GM21423 (cell line): ENCODE measurements around the gene ARL11.

ENCODE experiments used
- ATAC-seq: cut with Tn5 transposase; IDR thresholded peaks from one replicate; pipeline ENCODE4 v1.9.1; 2021; ENCODE audit warnings: mild to moderate bottlenecking, moderate library complexity; ENCODE audit not compliant: unreplicated experiment

The ARL11 gene

DNA sequence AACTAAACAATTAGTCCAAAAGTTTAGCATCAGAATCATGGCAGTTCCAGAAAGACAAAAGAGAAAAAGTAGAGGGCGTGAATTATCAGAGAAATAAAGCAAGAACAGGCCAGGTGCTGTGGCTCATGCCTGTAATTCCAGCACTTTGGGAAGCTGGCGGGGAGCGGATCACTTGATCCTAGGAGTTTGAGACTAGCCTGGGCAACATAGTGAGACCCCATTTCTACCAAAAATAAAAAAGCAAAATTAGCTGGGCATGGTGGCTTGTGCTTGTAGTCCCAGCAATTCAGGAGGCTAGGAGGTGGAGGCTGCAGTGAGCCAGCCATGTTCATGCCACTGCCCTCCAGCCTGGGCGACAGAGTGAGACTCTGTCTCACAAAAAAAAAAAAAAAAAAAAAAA lies 18.4 kb downstream of the ARL11 start:
- ATAC-seq: no peak

DNA sequence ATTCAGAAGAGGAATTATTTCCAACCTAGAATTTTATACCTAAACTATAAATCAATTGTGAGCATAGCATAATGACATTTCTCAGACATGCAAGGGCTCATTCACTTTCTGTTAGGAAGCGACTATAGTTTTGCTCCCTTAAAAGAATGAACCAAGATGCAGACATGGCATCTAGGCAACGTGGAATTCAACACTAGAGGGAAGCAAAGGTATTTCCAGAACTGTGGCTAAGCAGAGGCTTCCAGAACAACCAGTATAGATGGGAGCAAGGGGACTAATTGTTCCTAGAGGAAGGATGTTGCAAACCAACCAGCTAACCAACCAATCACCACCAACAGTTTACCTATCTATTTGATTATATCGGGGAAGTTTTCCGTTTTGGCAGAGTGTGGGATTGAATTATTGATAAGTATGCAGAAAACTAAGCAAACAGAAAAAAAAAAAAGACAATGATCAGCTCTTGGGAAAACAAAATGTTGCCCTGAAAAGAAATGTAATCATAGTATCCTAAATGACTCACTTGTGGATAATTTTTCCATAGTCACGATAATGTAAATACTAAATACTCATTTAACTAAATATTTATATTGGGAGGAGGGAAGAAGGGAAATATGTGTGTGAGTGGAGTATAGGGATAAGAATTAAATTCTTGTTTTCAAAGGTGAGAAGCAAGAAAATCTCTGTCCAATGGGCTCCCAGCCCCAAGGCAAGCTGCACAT lies 21.1 kb downstream of the ARL11 start:
- ATAC-seq: no peak

DNA sequence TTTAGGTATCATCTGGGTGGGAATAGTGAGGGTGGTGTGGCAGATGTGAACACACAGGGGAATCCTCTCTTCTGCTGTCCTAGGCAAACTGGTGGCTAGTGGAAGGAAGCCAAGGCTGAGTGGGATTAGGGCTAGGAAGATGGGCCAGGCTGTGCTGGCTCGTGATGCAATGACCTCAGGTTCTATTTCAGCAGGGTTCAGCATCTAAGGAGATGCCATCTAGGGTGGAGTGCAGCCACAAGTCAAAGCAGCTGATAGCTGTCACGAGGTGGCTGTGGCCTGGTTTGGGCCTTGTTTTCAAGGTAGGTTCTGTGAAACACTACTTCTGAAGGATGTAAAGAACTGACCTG lies 21.6 kb downstream of the ARL11 start:
- no peak for ATAC-seq

DNA sequence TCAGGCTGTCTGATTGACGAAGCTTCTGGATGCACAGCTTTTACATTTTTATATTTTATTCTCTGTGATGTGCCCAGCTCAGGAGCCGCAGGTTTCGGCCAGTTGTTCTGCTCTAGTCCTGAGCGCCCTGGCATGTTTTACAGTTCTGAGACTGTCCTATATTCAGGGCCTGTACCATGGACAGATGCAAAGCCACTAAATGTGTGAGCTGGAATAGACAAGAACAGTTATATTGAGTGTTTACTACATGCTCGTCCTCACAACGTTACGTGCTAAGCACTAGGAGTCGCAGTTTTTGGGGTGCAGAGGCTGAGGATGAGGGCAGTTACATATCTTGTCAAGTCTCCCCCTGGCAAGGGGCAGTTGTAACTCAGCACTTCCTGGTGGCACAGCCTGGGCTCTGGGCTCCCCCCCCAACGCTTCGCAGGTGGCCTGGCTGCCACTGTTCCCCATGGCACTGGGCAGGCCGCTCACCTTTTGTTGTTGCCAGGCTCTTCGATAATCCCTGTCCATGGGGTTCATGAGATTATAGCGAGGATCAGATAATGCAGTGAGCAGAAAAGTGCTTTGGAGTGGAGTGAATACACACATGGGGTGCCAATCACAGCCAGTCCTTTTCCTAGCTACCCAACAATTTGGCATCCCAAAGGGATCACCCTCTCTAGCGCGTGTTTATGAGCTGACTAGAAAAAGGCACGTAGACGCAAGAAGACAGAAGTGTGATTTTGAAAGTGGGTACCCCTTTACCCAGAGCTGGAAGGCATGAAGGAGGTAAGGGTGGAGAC lies 23.5 kb downstream of the ARL11 start:
- no peak for ATAC-seq

DNA sequence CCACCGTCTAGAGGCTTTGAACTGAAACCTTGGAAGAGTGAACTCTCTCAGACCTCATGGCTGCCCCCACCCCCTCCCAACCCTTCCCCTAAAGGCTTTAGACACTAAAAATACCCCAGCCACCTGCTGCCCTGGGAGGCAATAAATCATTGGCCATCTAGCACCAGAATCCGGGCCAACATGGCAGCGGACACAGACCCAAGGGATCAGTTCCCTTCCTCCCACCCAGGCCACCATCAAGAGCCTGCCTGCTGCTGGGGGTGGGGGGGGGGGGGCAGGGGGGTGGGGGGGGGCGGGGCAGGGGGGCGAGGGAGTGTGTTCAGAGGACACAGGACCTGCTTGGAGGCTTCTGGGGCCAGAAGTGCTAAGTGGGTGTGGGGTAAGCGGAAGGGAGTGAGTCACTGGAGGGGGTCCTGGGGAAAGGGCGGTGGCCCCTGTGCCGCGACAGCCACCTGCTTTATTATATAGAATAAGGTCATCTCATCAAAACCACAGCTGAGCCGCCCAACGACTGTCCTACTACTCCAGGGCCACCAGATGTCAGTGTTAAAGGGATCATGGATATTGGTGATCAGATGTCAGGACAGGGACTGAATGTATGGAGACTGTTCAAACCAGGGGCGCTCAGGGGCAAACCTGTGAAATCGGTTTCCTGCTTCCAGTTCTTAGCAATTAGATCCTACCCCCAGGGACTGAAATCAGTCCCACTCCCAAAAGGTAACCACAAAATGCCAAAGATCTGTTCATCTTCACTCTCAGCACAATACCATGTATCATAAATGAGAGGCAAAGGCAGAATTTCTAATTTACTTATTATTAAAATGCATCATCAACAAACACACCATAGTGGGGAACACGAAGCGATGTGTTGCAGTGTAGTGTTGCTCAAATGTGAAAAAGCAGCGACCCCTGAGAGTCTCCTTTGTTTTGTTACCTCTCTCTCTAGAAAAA lies 24.3 kb downstream of the ARL11 start:
- no peak for ATAC-seq

DNA sequence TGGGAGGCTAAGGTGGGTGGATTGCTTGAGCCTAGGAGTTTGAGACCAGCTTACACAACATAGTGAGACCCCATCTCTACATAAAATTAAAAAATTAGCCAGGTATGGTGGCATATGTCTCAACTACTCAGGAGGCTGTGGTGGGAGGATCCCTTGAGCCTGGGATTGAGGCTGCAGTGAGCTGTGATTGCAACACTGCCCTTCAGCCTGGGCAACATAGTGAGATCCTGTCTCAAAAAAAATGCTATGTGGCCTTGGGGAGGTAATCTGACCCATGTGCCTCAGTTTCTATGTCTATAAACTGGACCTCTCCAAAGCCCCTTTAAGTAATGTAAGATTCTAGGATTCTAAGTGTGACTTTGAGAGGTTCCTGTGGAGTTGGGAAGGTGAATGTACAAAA lies 25.2 kb downstream of the ARL11 start:
- no peak for ATAC-seq

DNA sequence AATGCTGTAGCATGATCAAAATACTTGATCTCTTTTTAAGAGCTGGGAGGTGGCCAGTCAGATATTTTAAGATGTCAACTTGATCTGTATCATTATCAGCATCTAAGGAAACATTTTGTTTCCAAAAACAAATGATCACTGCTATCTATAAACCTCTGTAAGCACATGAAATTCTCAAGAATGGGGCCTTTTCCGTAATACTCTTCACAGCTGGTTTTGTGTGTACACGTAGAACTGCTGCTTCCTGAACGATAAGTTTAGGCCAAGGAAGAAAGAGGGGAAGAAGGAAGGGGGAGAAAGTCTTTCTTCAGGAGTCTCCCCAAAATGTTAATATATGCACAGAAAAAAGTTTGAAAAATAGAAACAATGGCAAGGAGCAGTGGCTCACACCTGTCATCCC lies 25.7 kb downstream of the ARL11 start:
- ATAC-seq: no peak

DNA sequence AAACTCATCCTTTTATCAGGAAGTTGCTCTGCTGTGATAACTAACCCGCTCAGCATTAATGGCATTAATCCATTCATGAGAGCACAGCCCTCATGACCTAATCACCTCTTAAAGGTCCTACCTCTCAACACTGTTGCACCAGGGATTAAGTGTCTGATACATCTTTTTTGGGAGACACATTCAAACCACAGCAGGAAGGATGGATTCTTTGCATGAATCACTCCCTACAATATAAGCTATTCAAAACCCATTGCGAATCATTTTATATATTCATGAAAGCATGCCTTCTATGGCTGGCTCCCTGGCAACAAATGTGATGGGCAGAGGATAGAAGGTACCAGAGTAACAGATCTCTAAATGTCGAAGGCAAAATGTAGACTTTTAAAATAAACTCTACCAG lies 27.6 kb downstream of the ARL11 start:
- ATAC-seq: no peak

DNA sequence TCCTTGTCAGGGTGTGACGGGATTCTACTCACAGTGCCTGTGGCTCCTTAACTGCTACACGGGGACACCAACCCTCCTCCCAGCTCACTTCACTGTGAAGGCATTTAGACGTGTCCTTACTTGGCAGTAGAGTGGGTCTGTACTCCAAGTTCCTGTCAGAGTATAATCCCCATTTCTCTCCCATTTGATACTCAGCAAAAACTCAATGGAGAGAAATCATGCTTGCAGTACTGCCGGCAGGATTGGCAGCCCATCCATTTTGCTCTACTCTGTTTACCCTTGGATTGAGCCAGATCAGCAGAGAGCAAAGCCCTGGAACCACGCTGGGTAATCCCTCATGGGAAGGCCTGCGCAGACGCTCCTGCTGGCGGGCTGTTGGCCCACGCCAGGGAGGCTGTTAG lies 28.9 kb downstream of the ARL11 start:
- no peak for ATAC-seq

DNA sequence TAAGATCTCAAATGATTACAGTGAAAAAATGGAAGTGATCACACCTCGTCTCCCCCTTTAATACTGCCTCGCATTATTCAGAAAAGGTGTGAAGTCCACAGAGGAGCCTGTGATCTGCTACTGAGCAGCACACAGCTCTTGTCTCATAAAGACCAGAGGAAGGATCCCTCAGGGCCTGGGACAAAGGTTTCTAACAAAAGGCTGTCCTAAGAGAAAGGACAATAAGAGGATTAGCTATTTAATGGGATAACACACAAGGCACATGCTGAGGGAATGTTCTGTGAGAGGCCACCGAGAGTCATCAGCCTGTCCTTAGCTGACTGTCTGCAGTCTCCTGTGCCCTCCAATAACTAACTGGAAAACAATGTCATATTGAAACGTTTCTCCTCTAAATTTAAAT lies 36.3 kb downstream of the ARL11 start:
- ATAC-seq: no peak

DNA sequence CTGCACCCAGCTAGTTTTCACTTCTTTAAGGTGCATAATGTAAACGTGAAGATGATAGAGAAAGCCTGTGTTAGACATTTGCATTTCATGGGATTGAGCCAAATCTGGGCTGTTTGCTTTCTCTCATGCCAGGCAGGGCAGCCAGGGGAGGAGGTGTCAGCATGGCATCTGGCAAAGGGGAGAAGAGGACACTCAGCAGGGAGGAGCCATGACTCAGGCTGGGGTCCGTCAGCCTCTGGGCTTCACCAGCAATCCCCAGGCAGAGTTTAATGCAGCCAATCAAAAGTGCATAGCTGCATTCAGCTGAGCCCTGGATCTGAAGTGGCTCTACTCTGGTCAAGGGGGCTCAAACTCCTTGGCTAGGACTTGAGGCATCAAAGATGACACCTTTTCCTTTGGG lies 39.5 kb downstream of the ARL11 start:
- ATAC-seq: no peak

DNA sequence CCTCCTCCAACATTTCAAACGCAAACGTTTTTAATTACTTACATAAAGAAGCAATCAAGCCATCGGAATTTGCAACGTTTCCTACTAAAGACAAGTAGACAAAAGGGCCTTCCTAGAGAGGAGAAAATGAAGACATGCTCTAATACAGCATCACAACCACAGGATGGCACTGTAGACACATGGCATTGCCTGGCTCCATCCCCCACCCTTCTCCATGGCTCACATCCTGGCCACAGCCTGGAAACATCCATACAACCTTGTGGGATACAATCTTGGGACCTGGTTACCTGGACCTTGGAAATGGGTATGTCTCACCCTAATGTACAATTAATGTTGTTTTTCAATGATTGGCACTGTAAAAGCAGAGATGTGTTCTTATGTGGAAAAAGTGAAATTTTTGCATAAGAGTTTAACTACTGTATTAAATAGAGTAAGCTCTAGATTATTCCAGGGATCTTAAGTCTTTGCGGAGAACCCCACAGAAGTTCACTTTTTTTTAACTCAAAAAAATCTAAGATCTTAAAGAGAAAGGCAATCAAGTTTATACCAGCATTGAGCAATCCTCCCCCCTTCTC lies 41.5 kb downstream of the ARL11 start:
- no peak for ATAC-seq

DNA sequence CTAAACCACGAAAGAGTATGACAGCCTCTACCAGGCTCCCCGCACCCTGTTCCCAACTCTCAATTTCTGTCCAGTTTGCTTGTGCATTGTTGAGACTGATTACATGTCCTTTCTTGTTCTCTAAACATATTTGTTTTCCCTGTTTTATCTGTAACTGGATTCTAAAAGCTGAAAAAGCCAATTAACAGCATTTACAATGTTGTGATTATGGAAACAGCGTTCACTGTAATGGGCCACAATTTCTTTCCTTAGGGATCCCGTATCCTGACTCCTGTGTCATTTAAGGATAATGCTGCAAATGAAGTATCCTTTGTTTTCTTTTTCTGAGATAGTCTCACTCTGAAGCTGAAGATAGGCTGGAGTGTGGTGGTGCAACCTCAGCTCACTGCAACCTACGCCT lies 42.5 kb downstream of the ARL11 start:
- ATAC-seq: no peak

DNA sequence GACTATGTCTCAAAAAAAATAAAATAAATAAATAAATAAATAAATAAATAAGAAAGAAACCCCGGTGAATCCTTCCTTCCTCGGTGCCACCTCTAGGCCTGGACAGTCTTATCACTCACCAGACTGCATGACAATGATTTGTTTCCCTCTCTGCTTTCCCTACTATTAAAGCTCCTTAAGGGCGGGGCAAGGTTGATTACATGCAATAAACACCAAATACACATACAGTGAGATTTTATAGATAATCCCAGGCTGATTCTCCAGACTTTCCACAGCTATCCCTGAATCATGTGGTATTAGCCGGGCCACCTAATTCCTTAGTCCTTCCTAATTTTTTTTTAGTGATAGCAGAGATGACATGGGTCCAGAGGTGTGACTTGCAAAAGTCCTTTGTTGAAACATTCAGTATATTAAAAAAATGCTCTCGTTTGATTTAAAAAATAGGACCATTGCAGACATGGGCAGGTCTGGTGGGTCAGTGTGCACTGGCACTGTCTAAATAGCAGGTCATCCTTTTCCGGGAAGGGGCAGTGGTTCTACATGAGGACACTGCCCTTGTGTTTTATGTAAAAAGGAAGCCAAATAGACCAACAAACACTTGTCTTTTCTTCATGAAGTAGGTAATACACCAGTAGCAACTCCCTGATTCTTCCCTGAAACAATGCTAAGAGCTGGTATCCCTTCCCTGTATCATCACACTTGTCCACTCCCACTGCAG lies 48.4 kb downstream of the ARL11 start:
- no peak for ATAC-seq

DNA sequence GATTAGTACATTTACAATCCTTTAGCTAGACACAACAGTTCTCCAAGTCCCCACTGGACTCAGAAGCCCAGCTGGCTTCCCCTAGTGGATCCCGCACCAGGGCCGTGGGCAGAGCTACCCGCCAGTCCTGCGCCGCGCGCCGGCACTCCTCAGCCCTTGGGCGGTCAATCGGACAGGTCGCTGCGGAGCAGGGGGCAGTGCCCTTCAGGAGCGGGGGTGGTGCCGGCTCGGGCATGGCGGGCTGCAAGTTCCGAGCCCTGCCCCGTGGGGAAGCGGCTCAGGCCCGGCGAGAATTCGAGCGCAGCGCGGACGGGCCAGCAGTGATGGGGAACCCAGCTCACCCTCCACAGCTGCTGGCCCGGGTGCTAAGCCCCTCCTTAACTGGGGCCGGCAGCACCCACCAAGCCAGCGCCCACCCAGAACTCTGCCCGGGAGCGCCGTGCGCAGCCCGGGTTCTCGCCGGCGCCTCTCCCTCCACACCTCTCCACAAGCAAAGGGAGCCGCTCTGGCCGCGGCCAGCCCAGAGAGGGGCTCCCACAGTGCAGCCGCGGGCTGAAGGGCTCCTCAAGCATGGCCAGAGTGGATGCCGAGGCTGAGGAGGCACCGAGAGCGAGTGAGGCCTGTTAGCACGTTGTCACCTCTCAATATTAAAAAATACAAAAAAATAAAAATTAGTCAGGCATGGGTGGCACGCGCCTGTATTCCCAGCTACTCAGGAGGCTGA lies 50.0 kb downstream of the ARL11 start:
- ATAC-seq: no peak

DNA sequence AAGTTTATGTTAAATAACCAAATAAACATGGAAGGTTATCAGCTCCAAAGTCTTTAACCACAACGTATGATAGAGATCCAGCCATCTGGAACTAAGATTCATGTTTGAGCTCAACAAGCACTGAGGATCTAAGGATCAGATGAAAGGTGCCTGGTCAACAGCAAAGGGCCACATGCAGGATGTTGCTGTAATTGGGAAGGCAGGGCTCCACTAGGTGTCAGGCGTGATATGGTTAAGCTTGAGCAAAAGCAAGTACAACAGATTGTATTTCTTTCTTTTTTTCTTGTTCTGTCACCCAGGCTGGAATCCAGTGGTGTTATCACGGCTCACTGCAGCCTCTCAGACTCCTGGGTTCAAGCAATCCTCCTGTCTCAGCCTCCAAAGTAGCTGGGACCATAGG lies 50.9 kb downstream of the ARL11 start:
- ATAC-seq: no peak

DNA sequence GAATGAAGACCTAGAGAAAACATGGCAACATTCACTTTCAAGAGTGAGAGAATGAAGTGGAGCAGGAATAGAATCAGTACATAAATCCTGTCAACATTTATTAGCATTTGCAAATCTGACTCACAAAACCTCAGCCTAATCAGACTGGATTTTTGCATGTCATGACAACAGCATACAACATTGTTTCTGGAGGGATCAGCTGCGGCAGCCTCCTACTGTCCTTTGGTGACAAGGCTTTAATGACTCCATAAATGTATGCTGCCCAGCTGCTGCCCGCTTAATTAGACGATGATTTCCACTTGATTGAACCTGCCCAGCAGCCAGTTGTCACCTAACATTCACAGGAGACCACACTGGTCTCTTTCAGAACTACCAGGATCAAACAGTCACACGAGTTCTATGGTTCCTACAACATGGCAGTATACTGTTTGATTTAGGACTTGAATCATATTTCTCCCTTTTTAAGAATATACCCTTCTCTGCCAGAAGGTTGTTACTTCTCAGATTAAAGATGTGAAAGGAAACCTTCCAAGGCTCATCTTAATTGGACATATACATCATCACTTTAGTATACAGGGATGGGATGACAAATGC lies 53.6 kb downstream of the ARL11 start:
- no peak for ATAC-seq
